NCI-H2227 (cell line): ENCODE data around the gene ARHGEF17.
A peak's percentile ranks its signal among the peaks of the same experiment; 100 is the strongest.
"Not testable (repeated sequence)": the region's sequence is repeated elsewhere in the genome, so short reads cannot be mapped to it uniquely, and the experiment has no call there.

Experiments used
- DNase-seq: peaks from one replicate; lab custom pipeline; 2025; ENCODE audit not compliant: unreplicated experiment; lab: John Stamatoyannopoulos, UW

The ARHGEF17 gene

GRCh38 chr11:73273222-73273895 lies 34.7 kb upstream of the ARHGEF17 start:
- DNase-seq, result no peak

- DNase-seq, result not testable (repeated sequence)
Measured at GRCh38 chr11:73274191-73274590, 33.9 kb upstream of the ARHGEF17 start.

GRCh38 chr11:73274722-73275380 lies 33.2 kb upstream of the ARHGEF17 start:
- no peak for DNase-seq

GRCh38 chr11:73275381-73275750 lies 32.7 kb upstream of the ARHGEF17 start:
- DNase-seq, result no peak

GRCh38 chr11:73277467-73277866 lies 30.6 kb upstream of the ARHGEF17 start:
- DNase-seq, result no peak

- no peak for DNase-seq
Measured at GRCh38 chr11:73280626-73281025, 27.4 kb upstream of the ARHGEF17 start.

- no peak for DNase-seq
Measured at GRCh38 chr11:73281201-73281741, 26.8 kb upstream of the ARHGEF17 start.

- no peak for DNase-seq
Measured at GRCh38 chr11:73281796-73282660, 26.0 kb upstream of the ARHGEF17 start.

- DNase-seq, result no peak
Measured at GRCh38 chr11:73283276-73284000, 24.6 kb upstream of the ARHGEF17 start.

- DNase-seq, result no peak
Measured at GRCh38 chr11:73284106-73284505, 24.0 kb upstream of the ARHGEF17 start.

- DNase-seq, result no peak
Measured at GRCh38 chr11:73285721-73286120, 22.4 kb upstream of the ARHGEF17 start.

- DNase-seq, result no peak
Measured at GRCh38 chr11:73286240-73286810, 21.8 kb upstream of the ARHGEF17 start.

GRCh38 chr11:73287400-73288101 lies 20.5 kb upstream of the ARHGEF17 start:
- DNase-seq, result no peak

- no peak for DNase-seq
Measured at GRCh38 chr11:73288192-73288872, 19.7 kb upstream of the ARHGEF17 start.

- DNase-seq, result peak; percentile 85
Measured at GRCh38 chr11:73288873-73289707, 19.0 kb upstream of the ARHGEF17 start.

- DNase-seq, result no peak
Measured at GRCh38 chr11:73290536-73290935, 17.5 kb upstream of the ARHGEF17 start.

- no peak for DNase-seq
Measured at GRCh38 chr11:73291196-73291595, 16.9 kb upstream of the ARHGEF17 start.

- DNase-seq, result no peak
Measured at GRCh38 chr11:73291781-73292524, 16.1 kb upstream of the ARHGEF17 start.
